T-helper 1 cell (primary cell): ENCODE data around the gene ADNP2.

Experiments
- DNase-seq, 5 donors: peaks; one replicate each; pipeline ENCODE4 v3.0.0-alpha.2; 2012 to 2020

The ADNP2 gene

DNA sequence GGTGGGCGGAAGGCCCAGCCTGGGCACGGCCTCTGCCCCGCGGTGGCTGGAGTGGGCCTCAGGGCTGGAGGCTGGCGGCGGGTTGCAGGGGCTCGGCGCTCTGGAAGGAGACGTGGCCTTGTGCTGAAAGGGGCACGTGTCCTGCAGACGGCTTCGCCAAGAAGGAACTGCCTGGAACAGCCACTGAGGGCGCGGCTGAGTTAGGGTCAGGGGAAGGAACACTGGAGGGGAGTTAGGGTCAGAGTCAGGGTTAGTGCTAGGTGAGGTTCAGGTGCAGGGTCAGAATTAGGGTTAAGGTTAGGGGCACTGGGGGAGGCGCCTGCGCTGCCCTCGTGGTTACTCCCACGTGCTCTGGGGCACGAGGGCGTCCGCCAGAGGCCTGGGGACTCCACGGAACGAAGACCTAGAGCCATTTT lies 933 bp upstream of the ADNP2 start:
- peak in 1 of 5 donors; percentile 12 for DNase-seq

DNA sequence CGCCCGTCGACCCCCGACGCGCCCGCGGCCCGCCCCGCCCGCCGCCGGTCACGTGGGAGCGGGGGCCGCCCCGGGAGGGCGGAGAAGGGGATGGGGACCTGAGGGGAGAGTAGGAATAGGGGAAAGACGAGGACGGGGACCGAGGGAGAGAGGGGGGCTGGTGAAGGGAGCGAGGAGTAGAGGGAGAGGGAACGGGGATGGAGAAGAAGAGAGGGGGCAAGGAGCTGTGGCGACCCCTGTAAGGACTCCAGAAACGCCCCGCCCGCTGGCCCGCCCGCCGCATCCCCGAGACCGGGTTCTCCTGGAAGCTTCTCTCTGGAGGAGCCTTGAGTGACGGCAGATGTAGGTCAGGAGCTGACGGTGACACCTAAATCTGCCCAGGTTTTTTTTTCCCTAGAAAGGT lies 615 bp downstream of the ADNP2 start:
- DNase-seq: peak in 3 of 5 donors; percentile 8 to 28 (median 24)

DNA sequence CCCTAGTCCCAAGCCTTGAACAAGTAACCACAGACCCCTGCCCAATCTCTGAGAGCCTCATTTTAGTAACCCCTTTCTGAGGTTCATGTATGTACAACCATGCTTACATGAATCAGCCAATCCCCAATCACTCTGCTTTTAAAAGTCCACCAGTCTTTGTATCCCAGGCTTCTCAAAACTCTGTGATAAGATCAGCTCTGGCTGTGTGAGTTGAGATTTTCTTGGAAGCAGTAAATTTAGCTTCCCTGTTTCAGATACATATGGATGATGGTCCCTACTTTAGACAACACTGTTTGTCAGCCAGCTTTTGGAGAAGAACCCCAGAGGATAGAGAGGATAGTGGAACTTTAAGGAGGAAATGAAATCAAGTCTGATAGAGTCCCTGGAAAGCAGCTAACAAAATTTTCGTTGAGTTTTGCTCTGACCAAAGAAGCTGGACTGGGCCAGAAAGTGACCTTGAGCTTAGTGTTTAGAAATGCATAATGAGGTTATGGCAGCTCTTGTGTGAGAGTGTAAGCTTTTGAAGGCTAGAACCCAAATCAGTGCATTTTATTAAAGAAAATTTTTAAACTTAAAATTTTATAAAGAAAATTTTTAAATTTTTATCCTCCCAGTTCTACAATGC lies 3.7 kb downstream of the ADNP2 start:
- DNase-seq: no peak

DNA sequence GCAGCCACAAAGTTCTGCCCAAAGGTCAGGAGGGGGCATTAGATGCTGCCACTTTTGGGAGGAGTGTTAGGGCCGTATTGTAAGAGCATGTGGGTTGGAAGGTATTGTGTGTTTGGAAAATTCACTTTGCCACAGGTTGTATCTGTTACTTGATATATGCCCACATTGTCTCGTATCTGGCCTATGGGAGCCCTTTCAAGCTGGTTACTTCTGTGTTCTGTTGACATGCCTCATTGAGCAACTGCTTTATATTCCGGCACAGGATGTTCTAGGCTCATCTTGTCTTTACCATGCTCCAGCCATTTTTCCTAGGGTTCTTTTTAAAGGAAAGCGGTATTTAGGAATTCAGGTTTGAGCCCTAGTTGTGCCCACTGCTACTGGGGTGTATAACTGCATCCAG lies 6.0 kb downstream of the ADNP2 start:
- DNase-seq: no peak

- DNase-seq: no peak
Measured at GRCh38 chr18:80119111-80119510, 10.0 kb downstream of the ADNP2 start.

GRCh38 chr18:80120932-80121331 lies 11.9 kb downstream of the ADNP2 start:
- DNase-seq: no peak

- DNase-seq: no peak
Measured at GRCh38 chr18:80124131-80124530, 15.1 kb downstream of the ADNP2 start.

GRCh38 chr18:80126797-80127196 lies 17.7 kb downstream of the ADNP2 start:
- DNase-seq: no peak

- no peak for DNase-seq
Measured at GRCh38 chr18:80127635-80128034, 18.6 kb downstream of the ADNP2 start.

- DNase-seq: no peak
Measured at GRCh38 chr18:80129672-80130367, 20.8 kb downstream of the ADNP2 start.

- DNase-seq: no peak
Measured at GRCh38 chr18:80130555-80130954, 21.5 kb downstream of the ADNP2 start.

- DNase-seq: no peak
Measured at GRCh38 chr18:80132180-80132812, 23.2 kb downstream of the ADNP2 start.

- DNase-seq: no peak
Measured at GRCh38 chr18:80133124-80133523, 24.1 kb downstream of the ADNP2 start.

DNA sequence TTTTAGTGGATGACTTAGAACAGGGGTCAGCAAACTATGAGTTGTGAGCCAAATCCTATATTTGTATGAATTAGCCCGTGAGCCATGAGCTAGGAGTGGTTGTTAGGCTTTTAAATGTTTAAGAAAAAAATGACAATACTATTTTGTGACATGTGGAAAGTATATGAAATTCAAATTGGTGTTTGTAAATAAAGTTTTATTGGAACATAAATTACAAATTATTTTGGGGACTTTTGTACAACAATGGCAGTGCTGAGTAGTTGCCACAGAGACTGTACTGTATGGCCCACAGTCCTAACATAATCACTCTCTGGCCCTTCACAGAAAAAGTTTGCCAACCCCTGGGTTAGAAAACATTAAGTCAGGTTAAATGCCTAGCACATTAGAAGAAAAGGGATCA lies 26.1 kb downstream of the ADNP2 start:
- no peak for DNase-seq

- DNase-seq: no peak
Measured at GRCh38 chr18:80136679-80137078, 27.6 kb downstream of the ADNP2 start.

- no peak for DNase-seq
Measured at GRCh38 chr18:80137137-80137536, 28.1 kb downstream of the ADNP2 start.

GRCh38 chr18:80137976-80138375 lies 28.9 kb downstream of the ADNP2 start:
- no peak for DNase-seq

- DNase-seq: no peak
Measured at GRCh38 chr18:80140455-80140985, 31.5 kb downstream of the ADNP2 start.

DNA sequence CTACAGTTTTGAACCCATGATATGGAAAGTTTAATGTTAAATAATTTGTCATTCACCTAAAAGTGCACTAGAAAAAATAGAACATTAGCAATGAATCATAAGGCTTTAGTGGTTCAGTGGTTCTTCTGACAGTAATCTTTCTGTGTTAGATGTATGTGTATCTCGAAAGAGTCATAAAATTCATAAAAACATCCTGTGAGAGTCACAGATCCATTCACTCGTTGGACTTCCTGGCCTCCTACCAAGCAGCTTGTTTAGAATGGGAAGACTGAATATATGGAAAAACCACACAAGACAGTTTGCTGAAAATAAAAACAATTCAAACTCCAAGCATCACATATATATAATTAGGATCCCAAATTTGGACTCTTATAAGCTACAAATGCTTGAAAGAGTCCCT lies 34.8 kb downstream of the ADNP2 start:
- no peak for DNase-seq

GRCh38 chr18:80145196-80145804 lies 36.2 kb downstream of the ADNP2 start:
- DNase-seq: no peak

DNA sequence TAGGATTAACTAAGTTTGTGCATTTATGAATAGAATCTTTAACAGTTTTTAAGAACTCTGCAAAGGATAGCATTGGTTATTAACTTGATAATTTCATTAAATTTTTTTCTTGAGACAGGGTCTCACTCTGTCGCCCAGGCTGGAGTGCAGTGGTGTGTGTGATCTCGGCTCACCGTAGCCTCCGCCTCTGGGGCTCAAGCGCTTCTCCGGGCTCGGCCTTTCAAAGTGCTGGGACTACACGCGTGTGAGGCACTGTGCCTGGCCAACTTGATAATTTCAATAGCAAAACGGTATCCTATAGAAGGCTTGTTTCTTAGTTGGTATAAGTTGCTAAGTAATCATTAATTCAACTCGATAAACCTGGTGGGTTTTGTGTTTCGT lies 38.0 kb downstream of the ADNP2 start:
- DNase-seq: no peak

- peak in 4 of 5 donors; percentile 43 to 65 (median 56) for DNase-seq
Measured at GRCh38 chr18:80147418-80148325, 38.6 kb downstream of the ADNP2 start.
